Activated CD4-positive, CD25-positive, alpha-beta regulatory T cell treated with anti-CD3 and anti-CD28 coated beads, Interleukin-2, amount 50 U/mL, for 24 hours (primary cell): Measurements from ENCODE around the gene RAB42.
"Not testable (repeated sequence)": the region's sequence is repeated elsewhere in the genome, so short reads cannot be mapped to it uniquely, and the experiment has no call there.

Source experiments
- ATAC-seq, 2 donors: fragments of 150-1000 bp; cut with Tn5 transposase; one replicate each; pipeline ENCODE4 v1.10.0; 2021; ENCODE audit warnings: mild to moderate bottlenecking in 1 of 2, moderate library complexity in 1 of 2

RAB42 gene

DNA sequence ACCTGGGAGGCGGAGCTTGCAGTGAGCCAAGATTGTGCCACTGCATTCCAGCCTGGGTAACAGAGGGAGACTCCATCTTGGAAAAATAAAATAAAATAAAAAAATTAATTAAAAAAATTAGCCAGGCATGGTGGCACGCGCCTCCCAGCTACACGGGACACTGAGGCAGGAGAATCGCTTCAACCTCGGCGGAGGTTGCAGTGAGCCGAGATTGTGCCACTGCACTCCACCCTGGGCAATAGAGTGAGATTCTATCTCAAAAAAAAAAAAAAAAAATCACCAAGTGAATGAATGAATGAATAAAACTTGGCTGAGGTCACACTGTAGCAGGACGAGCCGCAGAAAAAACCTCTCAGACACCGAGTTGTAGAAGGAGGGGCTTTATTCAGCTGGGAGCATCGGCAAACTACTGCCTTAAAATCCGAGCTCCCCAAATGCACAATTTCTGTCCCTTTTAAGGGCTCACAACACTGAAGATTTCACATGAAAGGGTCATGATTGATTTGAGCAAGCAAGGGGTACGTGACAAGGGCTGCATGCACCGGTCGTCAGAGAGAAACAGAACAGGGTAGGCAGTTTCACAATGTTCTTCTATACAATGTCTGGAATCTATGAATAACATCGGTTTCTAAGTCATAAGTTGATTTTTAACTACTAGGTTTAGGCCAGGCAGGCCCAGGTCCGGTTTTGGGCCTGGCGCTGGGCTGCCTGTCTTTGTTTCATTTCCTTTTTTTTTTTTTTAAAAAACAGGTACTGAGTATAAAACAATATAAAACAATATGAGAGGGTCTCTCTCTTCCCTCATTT, 5.3 kb upstream of the RAB42 start:
- not testable (repeated sequence) for ATAC-seq

- ATAC-seq = peak; percentile 52 to 55
These were observed 431 bp downstream of the RAB42 start for GRCh38 chr1:28592321-28593071.

DNA sequence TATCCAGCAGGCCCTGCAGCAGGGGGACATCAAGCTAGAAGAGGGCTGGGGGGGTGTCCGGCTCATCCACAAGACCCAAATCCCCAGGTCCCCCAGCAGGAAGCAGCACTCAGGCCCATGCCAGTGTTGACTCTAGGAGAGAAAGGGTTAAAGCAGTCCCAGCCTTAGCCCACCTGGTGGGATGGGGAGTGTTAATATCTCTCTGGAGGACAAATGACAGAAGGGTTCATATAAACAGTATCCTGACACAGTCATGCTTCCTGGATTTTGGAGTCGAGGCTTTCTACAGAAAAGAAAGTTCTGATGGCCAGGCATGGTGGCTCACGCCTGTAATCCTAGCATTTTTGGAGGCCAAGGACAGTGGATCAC, 1.9 kb downstream of the RAB42 start:
- ATAC-seq = not testable (repeated sequence)

DNA sequence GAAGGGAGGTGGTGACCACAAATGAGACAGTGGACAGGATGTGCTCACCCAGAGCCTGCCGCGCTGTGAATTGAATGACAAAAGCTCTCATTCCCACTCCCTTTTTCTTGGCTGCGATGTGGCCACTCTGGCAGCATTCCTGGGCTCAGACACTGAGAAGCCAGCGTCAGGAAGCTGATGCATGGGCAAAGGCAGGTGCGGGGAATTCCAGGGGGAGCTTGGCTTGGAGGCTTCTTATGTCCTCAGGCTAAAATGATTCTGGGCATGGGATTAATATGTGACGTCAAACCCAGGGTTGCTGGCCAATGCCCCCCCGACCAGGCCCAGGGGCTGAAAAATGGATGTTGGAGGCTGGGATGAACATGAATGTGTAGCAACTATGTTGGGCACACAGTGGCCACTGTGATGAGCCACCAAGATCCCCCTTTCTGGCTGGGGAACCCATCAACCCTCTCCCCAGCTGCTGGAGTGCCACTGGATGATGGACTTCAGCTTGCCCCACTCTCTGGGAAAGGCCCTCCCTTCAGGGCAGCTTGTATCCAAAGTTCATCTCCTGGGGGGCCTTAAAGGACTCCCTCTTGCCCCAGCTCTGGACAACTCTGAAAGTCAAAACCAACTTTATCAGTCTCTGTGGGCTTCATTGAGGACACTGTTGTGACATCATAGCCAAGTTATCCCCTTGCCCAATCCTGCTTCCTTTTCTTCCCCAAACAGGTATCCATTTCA, 2.8 kb downstream of the RAB42 start:
- ATAC-seq = not testable (repeated sequence)

- ATAC-seq = no peak
These were observed 3.5 kb downstream of the RAB42 start for GRCh38 chr1:28595412-28596191.

DNA sequence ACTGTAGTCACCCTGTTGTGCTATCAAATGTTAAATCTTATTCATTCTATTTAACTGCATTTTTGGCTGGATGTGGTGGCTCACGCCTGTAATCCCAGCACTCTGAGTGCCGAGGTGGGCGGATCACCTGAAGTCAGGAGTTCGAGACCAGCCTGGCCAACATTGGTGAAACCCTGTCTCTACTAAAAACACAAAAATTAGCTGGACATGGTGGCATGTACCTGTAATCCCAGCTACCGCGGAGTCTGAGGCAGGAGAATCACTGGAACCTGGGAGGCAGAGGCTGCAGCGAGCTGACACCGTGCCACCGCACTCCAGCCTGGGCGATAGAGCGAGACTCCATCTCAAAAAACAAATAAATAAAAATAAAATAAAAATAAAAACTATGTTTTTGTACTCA, 4.2 kb downstream of the RAB42 start:
- not testable (repeated sequence) for ATAC-seq

DNA sequence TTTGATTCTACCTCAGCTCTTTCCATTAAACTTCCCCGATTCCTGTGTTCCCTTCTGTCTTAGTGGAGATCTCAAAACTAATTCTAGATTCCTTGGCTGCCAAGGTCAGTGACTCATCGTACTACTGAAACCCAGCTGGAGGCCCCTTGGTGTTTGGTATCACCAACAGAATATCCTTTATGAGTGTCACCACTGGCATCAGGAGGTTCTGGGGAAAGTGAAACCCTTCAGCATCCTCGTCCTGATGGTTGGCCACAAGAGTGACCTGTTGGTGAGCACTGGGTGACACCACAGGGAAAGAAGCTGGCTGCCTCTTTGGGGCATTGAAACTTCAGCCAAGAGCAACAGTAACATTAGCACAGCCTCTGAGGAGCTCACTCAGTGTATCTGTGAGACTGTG, 9.6 kb downstream of the RAB42 start:
- ATAC-seq = peak in 1 of 2 donors; percentile 17

DNA sequence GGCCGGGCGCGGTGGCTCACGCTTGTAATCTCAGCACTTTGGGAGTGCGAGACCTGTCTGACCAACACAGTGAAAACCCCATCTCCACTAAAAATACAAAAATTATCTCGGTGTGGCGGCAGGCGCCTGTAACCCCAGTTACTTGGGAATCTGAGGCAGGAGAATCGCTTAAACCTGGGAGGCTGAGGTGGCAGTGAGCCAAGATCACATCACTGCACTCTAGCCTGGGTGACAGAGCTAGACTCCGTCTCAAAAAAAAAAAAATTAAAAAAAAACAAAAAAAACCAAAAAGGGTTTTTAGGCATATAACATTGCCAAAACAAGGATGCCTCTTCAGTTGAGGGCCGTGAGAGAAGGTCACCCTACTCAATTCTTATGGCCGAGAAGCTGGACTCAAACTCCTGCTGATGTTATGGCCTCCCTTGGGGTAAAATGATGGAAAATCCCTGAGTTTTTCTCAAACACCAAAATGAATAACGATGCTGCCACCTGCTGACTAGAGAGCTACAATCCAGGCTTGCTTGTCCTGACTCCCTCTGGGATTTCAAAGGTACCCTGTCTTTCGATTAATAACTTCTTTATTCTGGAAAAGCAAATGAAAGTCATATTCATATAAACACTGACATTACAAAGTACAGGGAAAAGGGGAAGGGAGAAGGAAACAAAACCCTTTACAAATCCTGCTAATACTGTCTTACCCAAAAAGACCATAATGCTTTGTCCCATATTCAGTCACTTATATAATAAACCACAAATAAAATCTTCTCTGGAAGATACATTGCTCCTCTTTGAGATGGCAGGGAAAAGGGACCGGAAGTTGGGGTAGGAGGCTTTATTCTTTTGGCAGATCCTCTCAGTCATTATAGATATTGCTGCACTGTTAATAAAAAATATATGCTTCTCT, 10.7 kb downstream of the RAB42 start:
- ATAC-seq = no peak

- ATAC-seq = no peak
These were observed 12.3 kb downstream of the RAB42 start for GRCh38 chr1:28604411-28604810.

- ATAC-seq = no peak
These were observed 12.9 kb downstream of the RAB42 start for GRCh38 chr1:28604962-28605361.

GRCh38 chr1:28606771-28607170, 14.7 kb downstream of the RAB42 start:
- ATAC-seq = no peak

- no peak for ATAC-seq
These were observed 21.1 kb downstream of the RAB42 start for GRCh38 chr1:28613175-28613574.

DNA sequence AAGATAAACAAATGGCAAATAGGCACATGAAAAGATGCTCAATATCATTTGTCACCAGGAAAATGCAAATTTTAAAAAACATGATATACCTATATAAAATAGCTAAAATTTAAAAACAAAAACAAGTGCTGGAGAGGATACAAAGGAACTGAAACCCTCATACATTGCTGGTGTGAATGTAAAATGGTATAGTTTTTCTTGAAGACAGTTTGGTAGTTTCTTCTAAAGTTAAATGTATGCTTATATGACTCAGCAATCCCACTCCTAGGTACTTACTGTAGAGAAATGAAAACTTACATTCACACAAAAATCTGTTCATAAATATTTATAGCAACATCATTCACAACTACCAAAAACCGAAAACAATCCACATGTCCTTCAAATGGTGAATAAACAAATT, 39.6 kb downstream of the RAB42 start:
- ATAC-seq = no peak

- no peak for ATAC-seq
These were observed 40.5 kb downstream of the RAB42 start for GRCh38 chr1:28632560-28632959.

DNA sequence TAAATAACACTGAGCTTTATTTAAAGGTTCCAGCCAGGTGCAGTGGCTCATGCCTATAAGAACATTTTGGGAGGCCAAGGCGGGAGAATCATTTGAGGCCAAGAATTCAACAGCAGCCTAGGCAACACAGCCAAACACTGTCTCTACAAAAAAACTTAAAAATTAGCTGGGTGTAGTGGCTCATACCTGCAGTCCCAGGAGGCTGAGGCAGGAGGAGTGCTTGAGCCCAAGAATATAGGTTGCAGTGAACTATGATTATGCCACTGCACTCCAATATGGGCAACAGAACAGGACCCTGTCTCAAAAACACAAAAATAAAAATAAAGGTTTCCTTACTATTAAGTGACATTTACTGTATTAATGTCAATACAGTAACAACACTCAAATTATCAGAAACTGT, 48.7 kb downstream of the RAB42 start:
- no peak for ATAC-seq

GRCh38 chr1:28642056-28642846, 50.2 kb downstream of the RAB42 start:
- peak; percentile 2 to 15 for ATAC-seq

GRCh38 chr1:28642847-28643635, 51.0 kb downstream of the RAB42 start, which contains the start of gene TAF12:
Gene TAF12 (minus strand): TSS chr1:28643067. CDS start chr1:28622081, 20,986 bp downstream.
- peak; percentile 89 for ATAC-seq

- ATAC-seq = no peak
These were observed 52.4 kb downstream of the RAB42 start for GRCh38 chr1:28644494-28644893.
